ENCODE results near the gene SLC4A5. TPM values are rescaled to one million over a fixed set of nuclear protein-coding genes. Genes with fewer than 3 reads are reported as not detected.

SLC4A5 gene
- total and polyA plus RNA-seq, 2 of the 8 experiments (the other 6 are each of a cell fraction or from before 2014, with no cell fraction given): 0.42 to 0.52 TPM

- TF ChIP-seq SUZ12 (IDR thresholded peaks at IDR 0.05; ENCODE audit: low read length) (no peak), USF2 (IDR thresholded peaks at IDR 0.05; ENCODE audit: low read length) (no peak), SIX5 (IDR thresholded peaks at IDR 0.05; ENCODE audit: low read depth, low read length) (no peak), MAFK (IDR thresholded peaks at IDR 0.05; ENCODE audit: low read depth, low read length) (no peak), POU5F1 (IDR thresholded peaks at IDR 0.05; ENCODE audit: low read depth, low read length) (no peak), RXRA (IDR thresholded peaks at IDR 0.05; ENCODE audit: insufficient read depth, low read depth, low read length) (no peak), ASH2L (IDR thresholded peaks at IDR 0.05; ENCODE audit: low read length) (peak; percentile 31), BRCA1 (IDR thresholded peaks at IDR 0.05; ENCODE audit: low read depth, low read length) (no peak), RBBP5 (IDR thresholded peaks at IDR 0.05; ENCODE audit: borderline replicate concordance, low read depth, low read length) (peak; percentile 47; the same call in 1 of the 2 replicates), TCF12 (IDR thresholded peaks at IDR 0.05; ENCODE audit: low read depth, low read length) (no peak), GABPA (IDR thresholded peaks at IDR 0.05; ENCODE audit: borderline replicate concordance, insufficient read depth, low read length) (no peak), HDAC6 (IDR thresholded peaks at IDR 0.05; ENCODE audit: low read depth, low read length) (no peak), NANOG (IDR thresholded peaks at IDR 0.05; ENCODE audit: insufficient read depth, low read depth, low read length, poor library complexity, severe bottlenecking) (no peak), SP4 (IDR thresholded peaks at IDR 0.05; ENCODE audit: low read length) (peak; percentile 100), SIRT6 (IDR thresholded peaks at IDR 0.05; ENCODE audit: low read length) (no peak), CBX5 (IDR thresholded peaks at IDR 0.05; ENCODE audit: low read depth, low read length) (no peak), JUND (IDR thresholded peaks at IDR 0.05; ENCODE audit: low read length) (no peak), TBP (IDR thresholded peaks at IDR 0.05; ENCODE audit: low read depth, low read length) (peak; percentile 85), HDAC2 (IDR thresholded peaks at IDR 0.05; ENCODE audit: borderline replicate concordance in 1 of 2, low read depth in 2 of 2, low read length in 2 of 2) (no peak), JUN (IDR thresholded peaks at IDR 0.05; ENCODE audit: low read depth, low read length) (no peak), POLR2A (IDR thresholded peaks at IDR 0.05; ENCODE audit: control extremely low read depth in 1 of 2, low read depth in 2 of 2, low read length in 2 of 2) (peak in 1 of 2 experiments; percentile 93; a peak in 2 of 3 replicates), FOSL1 (IDR thresholded peaks at IDR 0.05; ENCODE audit: insufficient read depth, low read depth, low read length) (no peak), SIN3A (conservative IDR thresholded peaks at IDR 0.05 in 1 of 2, IDR thresholded peaks at IDR 0.05 in 1 of 2; ENCODE audit: low read depth in 1 of 2, low read length in 2 of 2) (no peak; a peak in 1 of 4 replicates)
Measured at GRCh38 chr2:74391580-74392448, 48.6 kb upstream of the SLC4A5 start (continued).

All from H1 (cell line).